Measurements from ENCODE around the gene SAMMSON.

The SAMMSON gene

DNA sequence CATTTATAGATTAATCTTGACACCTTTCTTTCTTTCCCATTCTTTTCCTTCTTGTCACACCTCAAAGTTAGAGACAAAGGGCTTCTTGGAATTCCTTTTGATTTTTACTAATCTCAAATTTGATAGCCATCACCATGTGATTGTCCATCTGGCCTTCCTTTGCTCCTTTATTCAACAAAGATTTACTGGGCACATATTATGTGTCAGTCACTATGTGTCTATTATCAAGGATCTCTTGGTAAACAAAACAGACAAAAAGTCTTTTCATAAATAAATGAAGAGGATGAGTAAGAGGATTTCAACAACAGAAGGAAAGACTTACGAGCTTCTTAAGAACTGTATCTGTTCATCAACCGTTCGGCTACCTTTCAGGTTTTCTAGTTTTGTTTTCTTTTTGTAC lies 56.5 kb downstream of the SAMMSON start:
- Histone ChIP-seq H3K9me3 (ENCODE audit: control insufficient read depth, insufficient read depth, low read length) (no peaks in the 10 kb centered on the region), H3K9me2 (replicated peaks; ENCODE audit: control insufficient read depth, low read length) (no peaks in the 10 kb centered on the region), H4K20me1 (ENCODE audit: control insufficient read depth, insufficient read depth, low read depth, low read length) (no peaks in the 10 kb centered on the region), H3K4me2 (ENCODE audit: low read length) (no peak overlapping the region), H3K4me1 (ENCODE audit: control insufficient read depth, low read length) (no peaks in the 10 kb centered on the region), H3K79me2 (ENCODE audit: control insufficient read depth, low read length) (no peaks in the 10 kb centered on the region), H3F3A (ENCODE audit: control insufficient read depth, insufficient read depth) (no peaks in the 10 kb centered on the region), H3K27me3 (ENCODE audit: control insufficient read depth, low read length) (peaks cover 7% of the 10 kb centered on the region; the same call in 1 of the 2 replicates), H3K4me3 (ENCODE audit: low read length) (no peak overlapping the region), H3K36me3 (ENCODE audit: control insufficient read depth, low read length) (no peaks in the 10 kb centered on the region), H3K27ac (ENCODE audit: low read depth, low read length) (no peak overlapping the region)
- TF ChIP-seq EZH2phosphoT487 (IDR thresholded peaks at IDR 0.05; ENCODE audit: borderline replicate concordance, low read length): no peak
- TF ChIP-seq CTCF (IDR thresholded peaks at IDR 0.05; ENCODE audit: low read depth, low read length, poor library complexity, severe bottlenecking): no peak

DNA sequence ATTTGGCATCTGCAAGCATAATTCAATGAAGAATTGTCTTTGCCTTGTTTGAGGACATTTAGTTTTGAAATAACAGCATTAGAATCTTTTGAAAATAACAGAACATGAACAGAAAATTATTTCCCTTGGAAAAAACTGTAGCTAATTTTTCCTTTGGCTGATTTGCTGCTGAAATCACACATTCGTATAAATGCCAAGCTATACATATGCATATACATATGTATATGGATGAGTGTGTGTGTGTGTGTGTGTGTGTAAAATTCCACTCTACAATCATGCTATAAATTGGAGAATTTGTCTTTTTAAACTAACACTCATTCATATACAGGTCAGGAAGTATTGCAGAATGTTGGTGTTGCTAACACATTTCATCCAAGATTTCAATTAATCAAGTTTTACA lies 57.9 kb downstream of the SAMMSON start:
- H3K4me3 ChIP-seq (ENCODE audit: low read length): no peak overlapping the region
- no peaks in the 10 kb centered on the region for H3K9me2 ChIP-seq (replicated peaks; ENCODE audit: control insufficient read depth, low read length)
- no peaks in the 10 kb centered on the region for H3F3A ChIP-seq (ENCODE audit: control insufficient read depth, insufficient read depth)
- no peak overlapping the region for H3K27ac ChIP-seq (ENCODE audit: low read depth, low read length)
- H3K27me3 ChIP-seq (ENCODE audit: control insufficient read depth, low read length): peaks cover 7% of the 10 kb centered on the region; the same call in 1 of the 2 replicates
- H3K4me2 ChIP-seq (ENCODE audit: low read length): no peak overlapping the region
- H3K36me3 ChIP-seq (ENCODE audit: control insufficient read depth, low read length): no peaks in the 10 kb centered on the region
- H4K20me1 ChIP-seq (ENCODE audit: control insufficient read depth, insufficient read depth, low read depth, low read length): no peaks in the 10 kb centered on the region
- TF ChIP-seq EZH2phosphoT487 (IDR thresholded peaks at IDR 0.05; ENCODE audit: borderline replicate concordance, low read length): no peak
- TF ChIP-seq CTCF (IDR thresholded peaks at IDR 0.05; ENCODE audit: low read depth, low read length, poor library complexity, severe bottlenecking): no peak
- H3K9me3 ChIP-seq (ENCODE audit: control insufficient read depth, insufficient read depth, low read length): no peaks in the 10 kb centered on the region
- no peaks in the 10 kb centered on the region for H3K4me1 ChIP-seq (ENCODE audit: control insufficient read depth, low read length)
- H3K79me2 ChIP-seq (ENCODE audit: control insufficient read depth, low read length): no peaks in the 10 kb centered on the region

- H3K36me3 ChIP-seq (ENCODE audit: control insufficient read depth, low read length): no peaks in the 10 kb centered on the region
- no peaks in the 10 kb centered on the region for H3K9me3 ChIP-seq (ENCODE audit: control insufficient read depth, insufficient read depth, low read length)
- H3K4me3 ChIP-seq (ENCODE audit: low read length): no peak overlapping the region
- H3K4me2 ChIP-seq (ENCODE audit: low read length): no peak overlapping the region
- H3K4me1 ChIP-seq (ENCODE audit: control insufficient read depth, low read length): no peaks in the 10 kb centered on the region
- no peak overlapping the region for H3K27ac ChIP-seq (ENCODE audit: low read depth, low read length)
- 0 out of 2 replicates have a peak, but pooled peaks cover 6% of the 10 kb centered on the region for H3K27me3 ChIP-seq (ENCODE audit: control insufficient read depth, low read length)
- H4K20me1 ChIP-seq (ENCODE audit: control insufficient read depth, insufficient read depth, low read depth, low read length): no peaks in the 10 kb centered on the region
- TF ChIP-seq CTCF (IDR thresholded peaks at IDR 0.05; ENCODE audit: low read depth, low read length, poor library complexity, severe bottlenecking): no peak
- no peak for TF ChIP-seq EZH2phosphoT487 (IDR thresholded peaks at IDR 0.05; ENCODE audit: borderline replicate concordance, low read length)
- no peaks in the 10 kb centered on the region for H3F3A ChIP-seq (ENCODE audit: control insufficient read depth, insufficient read depth)
- no peaks in the 10 kb centered on the region for H3K79me2 ChIP-seq (ENCODE audit: control insufficient read depth, low read length)
- H3K9me2 ChIP-seq (replicated peaks; ENCODE audit: control insufficient read depth, low read length): no peaks in the 10 kb centered on the region
These were observed 61.6 kb downstream of the SAMMSON start for GRCh38 chr3:70061096-70061495.
